NK-92 (cell line): Measurements from ENCODE around the gene CTF1.

Experiments
- DNase-seq: peaks from one replicate; lab custom pipeline; 2025; ENCODE audit not compliant: unreplicated experiment; lab: John Stamatoyannopoulos, UW

The CTF1 gene

GRCh38 chr16:30904114-30904780 lies 7.8 kb downstream of the CTF1 start:
- no peak for DNase-seq

GRCh38 chr16:30907064-30907463 lies 10.7 kb downstream of the CTF1 start:
- DNase-seq = no peak

- DNase-seq = no peak
These were observed 14.1 kb downstream of the CTF1 start for GRCh38 chr16:30910427-30911029.

- no peak for DNase-seq
These were observed 16.5 kb downstream of the CTF1 start for GRCh38 chr16:30912794-30913412.

GRCh38 chr16:30914830-30915229 lies 18.4 kb downstream of the CTF1 start:
- no peak for DNase-seq

GRCh38 chr16:30918614-30919013 lies 22.2 kb downstream of the CTF1 start:
- no peak for DNase-seq

GRCh38 chr16:30920891-30921290 lies 24.5 kb downstream of the CTF1 start:
- DNase-seq = no peak

- no peak for DNase-seq
These were observed 25.0 kb downstream of the CTF1 start for GRCh38 chr16:30921459-30921747.

GRCh38 chr16:30921748-30922419 lies 25.5 kb downstream of the CTF1 start:
- peak; percentile 60 for DNase-seq

GRCh38 chr16:30922420-30922959 lies 26.1 kb downstream of the CTF1 start:
- DNase-seq = peak; percentile 97

GRCh38 chr16:30922960-30923535 lies 26.6 kb downstream of the CTF1 start:
- peak; percentile 71 for DNase-seq

- no peak for DNase-seq
These were observed 27.2 kb downstream of the CTF1 start, which contains the start of gene FBXL19 for GRCh38 chr16:30923554-30924075. FBXL19 (plus strand) TSS chr16:30923572; CDS start chr16:30925755, 2,183 bp downstream.

- DNase-seq = no peak
These were observed 27.9 kb downstream of the CTF1 start for GRCh38 chr16:30924076-30924912.

GRCh38 chr16:30924913-30925631 lies 28.7 kb downstream of the CTF1 start:
- DNase-seq = no peak

- no peak for DNase-seq
These were observed 29.2 kb downstream of the CTF1 start for GRCh38 chr16:30925632-30925987.

GRCh38 chr16:30925995-30926811 lies 29.8 kb downstream of the CTF1 start:
- DNase-seq = no peak

GRCh38 chr16:30926937-30927788 lies 30.7 kb downstream of the CTF1 start:
- DNase-seq = no peak

GRCh38 chr16:30927789-30928378 lies 31.5 kb downstream of the CTF1 start:
- no peak for DNase-seq
